ENCODE results near the gene FGF13.

- TF ChIP-seq CTCF (tag by site-specific recombination; IDR thresholded peaks at IDR 0.05) (peak; percentile 55), ZNF274 (IDR thresholded peaks at IDR 0.05; ENCODE audit: low read length) (no peak), ZNF274 (tag by site-specific recombination; IDR thresholded peaks at IDR 0.05; ENCODE audit: borderline replicate concordance) (no peak), ZNF580 (tag by site-specific recombination; IDR thresholded peaks at IDR 0.05) (no peak), ZNF423 (tag by site-specific recombination; IDR thresholded peaks at IDR 0.05) (no peak), MEIS1 (CRISPR knock-in tag; IDR thresholded peaks at IDR 0.05; ENCODE audit: borderline replicate concordance) (no peak)
These were observed 33.7 kb upstream of the FGF13 start for GRCh38 chrX:138745196-138745595.

Measured in HEK293 (cell line).